GM12878 (cell line): ENCODE measurements around the gene ESRRG. TPM values are rescaled to one million over a fixed set of nuclear protein-coding genes. Genes with fewer than 3 reads are reported as not detected.

Source experiments
- ATAC-seq: fragments of 200-7000 bp; cut with Tn5 transposase; 3 replicates; pipeline ENCODE4 v1.9.1; 2020; ENCODE audit warnings: mild to moderate bottlenecking, moderate library complexity
- BruUV-seq: library from RNA; stranded (reverse); fragments of 400-500 nt; replicated peaks from 2 replicates; lab custom pipeline; 2021; lab: Mats Ljungman, UMichigan
- CTCF ChIA-PET: fragments of 300-600 bp; sonication (Branson Sonifier 250); formaldehyde crosslinking; extraction: SDS; loops from one replicate; lab custom pipeline; 2021; ENCODE audit warnings: inconsistent platforms; lab: Yijun Ruan, JAX
- POLR2A ChIA-PET: fragments of 350-600 bp; formaldehyde crosslinking; extraction: SDS; loops from one replicate; lab custom pipeline; 2021; ENCODE audit warnings: inconsistent platforms; lab: Charles Lee
- RAD21 ChIA-PET: fragments of 300-600 bp; sonication (Branson Sonifier 250); formaldehyde crosslinking; loops from one replicate; lab custom pipeline; 2023; ENCODE audit warnings: antibody characterized with exemption; ENCODE audit not compliant: unreplicated experiment; lab: Charles Lee
- SMC1A ChIA-PET: fragments of 300-600 bp; sonication (Branson Sonifier 250); formaldehyde crosslinking; loops from one replicate; lab custom pipeline; 2023; ENCODE audit not compliant: unreplicated experiment, uncharacterized antibody; lab: Charles Lee
- DNase-seq: peaks from one replicate; pipeline ENCODE4 v3.0.0-alpha.2; 2011; ENCODE audit warnings: low read depth, low spot score
- FAIRE-seq: peaks from 3 replicates; lab custom pipeline; 2011; peaks lifted over from hg19 to GRCh38; lab: Jason Lieb, UNC
- H2AFZ ChIP-seq: 2 replicates; pipeline ENCODE4 v1.6.0; 2011; ENCODE audit warnings: low read depth, low read length, control low read depth; ENCODE audit not compliant: control insufficient read depth
- H3K27ac ChIP-seq: 2 replicates; pipeline ENCODE4 v1.5.1; 2011; ENCODE audit warnings: control low read depth; ENCODE audit not compliant: control insufficient read depth, insufficient read depth
- H3K27me3 ChIP-seq, 2 experiments: replicated peaks in 1 of 2; 2 replicates each; pipeline versions ENCODE4 v1.6.0 to v1.6.1; 2011; ENCODE audit warnings: low read length in 1 of 2; ENCODE audit not compliant: control insufficient read depth in 2 of 2, insufficient read depth in 2 of 2
- H3K36me3 ChIP-seq, 2 experiments: 2 replicates each; pipeline ENCODE4 v1.5.1; 2011; ENCODE audit warnings: low read length in 1 of 2; ENCODE audit not compliant: control insufficient read depth in 2 of 2, insufficient read depth in 2 of 2
- H3K4me1 ChIP-seq: 2 replicates; pipeline ENCODE4 v1.6.1; 2011; ENCODE audit warnings: mild to moderate bottlenecking, low read length, moderate library complexity, mixed read lengths; ENCODE audit not compliant: control insufficient read depth, insufficient read depth
- H3K4me2 ChIP-seq: 2 replicates; pipeline ENCODE4 v1.6.0; 2011; ENCODE audit warnings: control low read depth; ENCODE audit not compliant: control insufficient read depth, insufficient read depth
- H3K4me3 ChIP-seq: fragments of 200-600 bp; sonication (generic); 2 replicates; pipeline ENCODE4 v1.5.1; 2016
- H3K79me2 ChIP-seq: 2 replicates; pipeline ENCODE4 v1.6.0; 2011; ENCODE audit warnings: low read length; ENCODE audit not compliant: control insufficient read depth, insufficient read depth
- H3K9ac ChIP-seq: 2 replicates; pipeline ENCODE4 v1.8.0; 2011; ENCODE audit warnings: low read length, control low read depth, mixed read lengths; ENCODE audit not compliant: control insufficient read depth, insufficient read depth
- H3K9me3 ChIP-seq: replicated peaks from 3 replicates; pipeline ENCODE4 v1.5.1; 2011; ENCODE audit warnings: mild to moderate bottlenecking, low read length; ENCODE audit not compliant: control insufficient read depth, insufficient read depth
- H4K20me1 ChIP-seq: 2 replicates; pipeline ENCODE4 v1.6.0; 2011; ENCODE audit not compliant: control insufficient read depth, insufficient read depth
- BRCA1 ChIP-seq: IDR thresholded peaks from 2 replicates; pipeline ENCODE4 v1.6.1; 2011; ENCODE audit warnings: low read depth, low read length, improper control_type of control experiment
- CBX5 ChIP-seq: sonication (generic); IDR thresholded peaks from 2 replicates; pipeline ENCODE4 v1.6.1; 2016; ENCODE audit warnings: low read depth, moderate library complexity, mild to moderate bottlenecking, inconsistent platforms
- CTCF ChIP-seq, 3 experiments: IDR thresholded peaks in 2 of 3; conservative IDR thresholded peaks in 1 of 3; 2 replicates each; pipeline ENCODE4 v1.5.1; 2011; ENCODE audit warnings: low read depth in 3 of 3, low read length in 3 of 3, mild to moderate bottlenecking in 3 of 3, control low read depth in 2 of 3, moderate library complexity in 2 of 3, inconsistent platforms in 1 of 3, mixed read lengths in 1 of 3; ENCODE audit not compliant: control insufficient read depth in 2 of 3, insufficient read depth in 1 of 3; ENCODE audit errors: extremely low read depth in 1 of 3
- DPF2 ChIP-seq: fragments of 450-650 bp; IDR thresholded peaks from 2 replicates; pipeline ENCODE4 v1.6.1; 2017; ENCODE audit warnings: mild to moderate bottlenecking
- EGR1 ChIP-seq, 2 experiments: IDR thresholded peaks; 1 replicate in 1 of 2; 2 replicates in 1 of 2; pipeline ENCODE4 v1.6.1; 2011 to 2012; ENCODE audit warnings: low read depth in 2 of 2, low read length in 2 of 2, borderline replicate concordance in 1 of 2, mild to moderate bottlenecking in 1 of 2, moderate library complexity in 1 of 2
- FOS ChIP-seq: IDR thresholded peaks from 3 replicates; pipeline ENCODE4 v1.6.1; 2011; ENCODE audit warnings: borderline replicate concordance; ENCODE audit not compliant: insufficient read length; ENCODE audit errors: extremely low read depth
- HDAC6 ChIP-seq: fragments of 200-600 bp; sonication (generic); IDR thresholded peaks from one replicate; pipeline ENCODE4 v1.8.0; 2017; ENCODE audit warnings: antibody characterized with exemption; ENCODE audit not compliant: unreplicated experiment
- JUNB ChIP-seq: IDR thresholded peaks from 2 replicates; pipeline ENCODE4 v1.6.1; 2016; ENCODE audit warnings: antibody characterized with exemption, mild to moderate bottlenecking
- KDM1A ChIP-seq: fragments of 200-600 bp; sonication (generic); IDR thresholded peaks from 2 replicates; pipeline ENCODE4 v1.6.1; 2016; ENCODE audit warnings: borderline replicate concordance
- RBBP5 ChIP-seq: fragments of 200-600 bp; sonication (generic); conservative IDR thresholded peaks from 2 replicates; pipeline ENCODE4 v1.6.1; 2016
- RFX5 ChIP-seq: IDR thresholded peaks from 2 replicates; pipeline ENCODE4 v1.6.1; 2011; ENCODE audit warnings: low read depth, low read length, improper control_type of control experiment
- TCF7 ChIP-seq: IDR thresholded peaks from 2 replicates; pipeline ENCODE4 v1.6.1; 2014; ENCODE audit warnings: antibody characterized with exemption, borderline replicate concordance
- ZBTB4 ChIP-seq: fragments of 450-650 bp; formaldehyde crosslinking; IDR thresholded peaks from 2 replicates; pipeline ENCODE4 v1.4.0; 2022; ENCODE audit warnings: mild to moderate bottlenecking, moderate library complexity
- ZNF217 ChIP-seq: fragments of 450-650 bp; IDR thresholded peaks from 2 replicates; pipeline ENCODE4 v1.6.1; 2017; ENCODE audit warnings: antibody characterized with exemption, mild to moderate bottlenecking
- WGBS: methylation state at CpG from one replicate; pipeline ENCODE4 v1.1.6; 2016; ENCODE audit warnings: low lambda C conversion rate; ENCODE audit not compliant: insufficient replicate concordance, insufficient coverage; ENCODE audit errors: missing lambda C conversion rate; 5-methylcytosine and 5-hydroxymethylcytosine counted together
- in situ Hi-C: fragments of 300-500 bp; cut with MboI; formaldehyde crosslinking; loops from 9 replicates; pipeline ENCODE4 v1.14.3; 2018; ENCODE audit warnings: mixed read lengths
- intact Hi-C: fragments of 100-400 bp; cut with micrococcal nuclease; formaldehyde crosslinking; loops from one replicate; pipeline ENCODE4 v1.14.2; 2022; ENCODE audit not compliant: unreplicated experiment
- polyA plus RNA-seq, 11 experiments: library from polyadenylated mRNA; depleted of rRNA in 4 of 11; unstranded in 6 of 11; stranded (reverse) in 5 of 11; fragments of >200 nt; fragmentation: Nextera tagmentation in 4 of 11; fragmentation: Illumina TruSeq in 1 of 11; extraction: Ambion mirVana in 4 of 11; extraction: Trizol in 1 of 11; gene quantifications; 1 replicate in 1 of 11; 2 replicates in 10 of 11; pipeline versions ENCODE4 v1.2.1 to v1.2.3, GENCODE V29; 2011 to 2016; ENCODE audit warnings: inconsistent platforms in 2 of 11, missing spikeins in 2 of 11, low read depth in 1 of 11
- total RNA-seq, 4 experiments: library from RNA; depleted of rRNA in 3 of 4; stranded (reverse); fragments of >200 nt in 3 of 4; fragmentation: Illumina TruSeq in 1 of 4; extraction: Trizol in 1 of 4; gene quantifications; 2 replicates each; pipeline versions ENCODE4 v1.2.1 to v1.2.3, GENCODE V29; 2013 to 2021
- TF ChIP-seq, protein P1 (sequence below): IDR thresholded peaks from 2 replicates; pipeline ENCODE4 v1.6.1; 2012; ENCODE audit warnings: low read depth, low read length, improper control_type of control experiment
- TF ChIP-seq, protein P2 (sequence below): fragments of 450-650 bp; formaldehyde crosslinking; IDR thresholded peaks from 2 replicates; pipeline ENCODE4 v1.5.0; 2022; ENCODE audit warnings: mild to moderate bottlenecking, missing genetic modification characterization

ESRRG gene
- total and polyA plus RNA-seq, 10 of the 15 experiments (the other 5 are each of a cell fraction or from before 2014, with no cell fraction given): 0.03 TPM; not detected in 9

DNA sequence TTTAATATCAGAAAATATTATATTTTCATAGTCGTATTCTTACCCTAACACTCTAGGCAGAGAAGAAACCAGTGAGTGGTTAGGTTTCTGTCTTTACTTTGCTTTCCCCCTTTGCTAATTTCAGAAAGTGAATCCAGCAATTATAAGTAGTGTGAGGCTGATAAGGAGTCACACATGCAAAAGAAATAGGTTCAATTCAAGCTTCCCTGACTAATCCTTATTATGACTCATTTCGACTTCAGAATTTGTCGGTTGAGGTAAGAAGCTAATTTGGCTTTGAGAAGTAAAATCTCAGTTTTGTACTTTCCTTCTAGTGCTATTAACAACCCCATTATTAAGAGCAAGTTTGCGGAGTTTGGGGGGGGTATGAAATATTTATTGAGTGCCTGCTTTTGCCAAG is 22.4 kb downstream of the ESRRG start:
- Histone ChIP-seq H3K4me2 (no peak overlapping the region), H3K27ac (no peak overlapping the region), H3K27me3 (no peaks in the 10 kb centered on the region), H3K4me3 (no peak overlapping the region), H2AFZ (no peak overlapping the region), H3K79me2 (no peaks in the 10 kb centered on the region), H3K9ac (no peak overlapping the region), H4K20me1 (no peaks in the 10 kb centered on the region), H3K9me3 (no peaks in the 10 kb centered on the region), H3K36me3 (no peaks in the 10 kb centered on the region), H3K4me1 (no peaks in the 10 kb centered on the region)
- intact Hi-C loops (no loop called here), in situ Hi-C loops (no loop called here)
- ChIA-PET CTCF (no interaction called here), POLR2A (no interaction called here), RAD21 (no interaction called here), SMC1A (no interaction called here)
- BruUV-seq: no TSS peak
- 5% methylated on average over 4 of the region's 4 CpGs for WGBS
- FAIRE-seq (no peak), DNase-seq (no peak), ATAC-seq (peak; percentile 56; the same call in 2 of the 3 replicates)
- TF ChIP-seq, protein P1, sequence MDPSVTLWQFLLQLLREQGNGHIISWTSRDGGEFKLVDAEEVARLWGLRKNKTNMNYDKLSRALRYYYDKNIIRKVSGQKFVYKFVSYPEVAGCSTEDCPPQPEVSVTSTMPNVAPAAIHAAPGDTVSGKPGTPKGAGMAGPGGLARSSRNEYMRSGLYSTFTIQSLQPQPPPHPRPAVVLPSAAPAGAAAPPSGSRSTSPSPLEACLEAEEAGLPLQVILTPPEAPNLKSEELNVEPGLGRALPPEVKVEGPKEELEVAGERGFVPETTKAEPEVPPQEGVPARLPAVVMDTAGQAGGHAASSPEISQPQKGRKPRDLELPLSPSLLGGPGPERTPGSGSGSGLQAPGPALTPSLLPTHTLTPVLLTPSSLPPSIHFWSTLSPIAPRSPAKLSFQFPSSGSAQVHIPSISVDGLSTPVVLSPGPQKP: no peak
- TF ChIP-seq ZNF217 (no peak), EGR1 (IDR thresholded peaks at IDR 0.05; ENCODE audit: borderline replicate concordance in 1 of 2, low read depth in 2 of 2, low read length in 2 of 2) (no peak), CBX5 (no peak), RBBP5 (no peak), CTCF (IDR thresholded peaks at IDR 0.05 in 2 of 3, conservative IDR thresholded peaks at IDR 0.05 in 1 of 3; ENCODE audit: control insufficient read depth in 2 of 3, extremely low read depth in 1 of 3, insufficient read depth in 1 of 3, low read depth in 3 of 3, low read length in 3 of 3) (no peak), TCF7 (no peak), FOS (no peak), KDM1A (no peak), BRCA1 (no peak), JUNB (no peak), DPF2 (no peak), ZBTB4 (CRISPR knock-in tag) (no peak), RFX5 (no peak), HDAC6 (no peak)
- TF ChIP-seq, protein P2, sequence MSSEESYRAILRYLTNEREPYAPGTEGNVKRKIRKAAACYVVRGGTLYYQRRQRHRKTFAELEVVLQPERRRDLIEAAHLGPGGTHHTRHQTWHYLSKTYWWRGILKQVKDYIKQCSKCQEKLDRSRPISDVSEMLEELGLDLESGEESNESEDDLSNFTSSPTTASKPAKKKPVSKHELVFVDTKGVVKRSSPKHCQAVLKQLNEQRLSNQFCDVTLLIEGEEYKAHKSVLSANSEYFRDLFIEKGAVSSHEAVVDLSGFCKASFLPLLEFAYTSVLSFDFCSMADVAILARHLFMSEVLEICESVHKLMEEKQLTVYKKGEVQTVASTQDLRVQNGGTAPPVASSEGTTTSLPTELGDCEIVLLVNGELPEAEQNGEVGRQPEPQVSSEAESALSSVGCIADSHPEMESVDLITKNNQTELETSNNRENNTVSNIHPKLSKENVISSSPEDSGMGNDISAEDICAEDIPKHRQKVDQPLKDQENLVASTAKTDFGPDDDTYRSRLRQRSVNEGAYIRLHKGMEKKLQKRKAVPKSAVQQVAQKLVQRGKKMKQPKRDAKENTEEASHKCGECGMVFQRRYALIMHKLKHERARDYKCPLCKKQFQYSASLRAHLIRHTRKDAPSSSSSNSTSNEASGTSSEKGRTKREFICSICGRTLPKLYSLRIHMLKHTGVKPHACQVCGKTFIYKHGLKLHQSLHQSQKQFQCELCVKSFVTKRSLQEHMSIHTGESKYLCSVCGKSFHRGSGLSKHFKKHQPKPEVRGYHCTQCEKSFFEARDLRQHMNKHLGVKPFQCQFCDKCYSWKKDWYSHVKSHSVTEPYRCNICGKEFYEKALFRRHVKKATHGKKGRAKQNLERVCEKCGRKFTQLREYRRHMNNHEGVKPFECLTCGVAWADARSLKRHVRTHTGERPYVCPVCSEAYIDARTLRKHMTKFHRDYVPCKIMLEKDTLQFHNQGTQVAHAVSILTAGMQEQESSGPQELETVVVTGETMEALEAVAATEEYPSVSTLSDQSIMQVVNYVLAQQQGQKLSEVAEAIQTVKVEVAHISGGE: no peak
